HG03571 (cell line): ENCODE measurements around the gene ZSWIM1.
A peak's percentile ranks its signal among the peaks of the same experiment; 100 is the strongest.
"Not testable (repeated sequence)": the region's sequence is repeated elsewhere in the genome, so short reads cannot be mapped to it uniquely, and the experiment has no call there.

ENCODE experiments used
- ATAC-seq: cut with Tn5 transposase; IDR thresholded peaks from one replicate; pipeline ENCODE4 v1.9.1; 2021; ENCODE audit not compliant: unreplicated experiment

The ZSWIM1 gene

GRCh38 chr20:45853484-45853883 lies 27.5 kb upstream of the ZSWIM1 start:
- no peak for ATAC-seq

- ATAC-seq: peak; percentile 89
Observed at GRCh38 chr20:45857114-45857881, 23.7 kb upstream of the ZSWIM1 start, which contains the start of the genes ACOT8 and ZSWIM3. Gene ACOT8, minus strand, starts transcription at chr20:45857392. Its CDS starts 77 bp downstream, at chr20:45857315. Gene ZSWIM3, plus strand, starts transcription at chr20:45857614. Its CDS starts 212 bp downstream, at chr20:45857826.

GRCh38 chr20:45857882-45858216 lies 23.2 kb upstream of the ZSWIM1 start:
- ATAC-seq: no peak

- ATAC-seq: no peak
Observed at GRCh38 chr20:45859916-45860315, 21.1 kb upstream of the ZSWIM1 start.

- ATAC-seq: no peak
Observed at GRCh38 chr20:45860560-45861220, 20.3 kb upstream of the ZSWIM1 start.

- ATAC-seq: no peak
Observed at GRCh38 chr20:45861221-45862075, 19.6 kb upstream of the ZSWIM1 start.

GRCh38 chr20:45863543-45864470 lies 17.2 kb upstream of the ZSWIM1 start:
- ATAC-seq: no peak

GRCh38 chr20:45866454-45866853 lies 14.6 kb upstream of the ZSWIM1 start:
- ATAC-seq: no peak

- no peak for ATAC-seq
Observed at GRCh38 chr20:45867136-45867818, 13.8 kb upstream of the ZSWIM1 start.

GRCh38 chr20:45867819-45868176 lies 13.2 kb upstream of the ZSWIM1 start:
- ATAC-seq: no peak

- no peak for ATAC-seq
Observed at GRCh38 chr20:45872626-45873025, 8.4 kb upstream of the ZSWIM1 start.

- ATAC-seq: no peak
Observed at GRCh38 chr20:45873409-45874103, 7.5 kb upstream of the ZSWIM1 start.

GRCh38 chr20:45874104-45874481 lies 6.9 kb upstream of the ZSWIM1 start:
- ATAC-seq: not testable (repeated sequence)

- no peak for ATAC-seq
Observed at GRCh38 chr20:45874576-45874975, 6.5 kb upstream of the ZSWIM1 start.

GRCh38 chr20:45878076-45878761 lies 2.8 kb upstream of the ZSWIM1 start:
- no peak for ATAC-seq

- no peak for ATAC-seq
Observed at GRCh38 chr20:45882469-45883099, 1.6 kb downstream of the ZSWIM1 start.

- no peak for ATAC-seq
Observed at GRCh38 chr20:45883100-45883469, 2.1 kb downstream of the ZSWIM1 start.

GRCh38 chr20:45886590-45887345 lies 5.7 kb downstream of the ZSWIM1 start:
- ATAC-seq: no peak
